Upper lobe of right lung (tissue), 1 donor: Measurements from ENCODE around the gene ETNPPL. TPM values are rescaled to one million over a fixed set of nuclear protein-coding genes. Genes with fewer than 3 reads are reported as not detected.

ENCODE experiments used
- ATAC-seq: fragments of 200-7000 bp; cut with Tn5 transposase; one replicate; pipeline ENCODE4 v1.9.1; 2020; ENCODE audit warnings: mild to moderate bottlenecking, moderate library complexity
- DNase-seq: peaks from one replicate; pipeline ENCODE4 v3.0.0-alpha.2; 2020
- H3K27ac ChIP-seq: fragments of 200-600 bp; one replicate; pipeline ENCODE4 v1.8.0; 2022
- H3K27me3 ChIP-seq: fragments of 200-600 bp; one replicate; pipeline ENCODE4 v1.8.0; 2022; ENCODE audit warnings: mild to moderate bottlenecking
- H3K36me3 ChIP-seq: fragments of 200-600 bp; one replicate; pipeline ENCODE4 v1.8.0; 2022
- H3K4me1 ChIP-seq: fragments of 200-600 bp; one replicate; pipeline ENCODE4 v1.8.0; 2022
- H3K4me3 ChIP-seq: fragments of 200-600 bp; one replicate; pipeline ENCODE4 v1.8.0; 2022; ENCODE audit warnings: mild to moderate bottlenecking
- H3K9me3 ChIP-seq: fragments of 200-600 bp; one replicate; pipeline ENCODE4 v1.8.0; 2022
- CTCF ChIP-seq: fragments of 200-600 bp; IDR thresholded peaks from one replicate; pipeline ENCODE4 v1.8.0; 2022; ENCODE audit warnings: antibody characterized with exemption
- intact Hi-C: fragments of 100-400 bp; cut with DNase I; formaldehyde crosslinking; loops from one replicate; pipeline ENCODE4 v1.11.0; 2022
- total RNA-seq: library from RNA; stranded (reverse); fragmentation: NEBNext Ultra II Directional; extraction: Animal tissue kit (Norgen Biotek cat#: 25700); gene quantifications from one replicate; pipeline ENCODE4 v1.2.1, GENCODE V29; 2021
- donor health status: DM: no; HTN: yes; CAD: no; lungs with severe emphysema.

Gene ETNPPL
- total RNA-seq, 1 donor from 2014 or later = not detected

GRCh38 chr4:108696160-108696559 lies 66.7 kb downstream of the ETNPPL start:
- Histone ChIP-seq H3K4me1 (no peaks in the 10 kb centered on the region), H3K27ac (no peak overlapping the region), H3K4me3 (no peak overlapping the region), H3K27me3 (no peaks in the 10 kb centered on the region), H3K36me3 (no peaks in the 10 kb centered on the region), H3K9me3 (no peaks in the 10 kb centered on the region)
- no peak for ATAC-seq
- no peak for TF ChIP-seq CTCF
- no peak for DNase-seq
- intact Hi-C loops = no loop called here

GRCh38 chr4:108695062-108695461 lies 67.8 kb downstream of the ETNPPL start:
- Histone ChIP-seq H3K27me3 (no peaks in the 10 kb centered on the region), H3K4me1 (no peaks in the 10 kb centered on the region), H3K4me3 (no peak overlapping the region), H3K27ac (no peak overlapping the region), H3K9me3 (no peaks in the 10 kb centered on the region), H3K36me3 (no peaks in the 10 kb centered on the region)
- no peak for DNase-seq
- intact Hi-C loops = no loop called here
- ATAC-seq = no peak
- no peak for TF ChIP-seq CTCF

- DNase-seq (no peak), ATAC-seq (no peak)
- intact Hi-C loops = no loop called here
- Histone ChIP-seq H3K9me3 (no peaks in the 10 kb centered on the region), H3K4me1 (no peaks in the 10 kb centered on the region), H3K4me3 (no peak overlapping the region), H3K27me3 (no peaks in the 10 kb centered on the region), H3K27ac (no peak overlapping the region), H3K36me3 (no peaks in the 10 kb centered on the region)
- TF ChIP-seq CTCF = no peak
These were observed 68.4 kb downstream of the ETNPPL start for GRCh38 chr4:108694423-108694822.

GRCh38 chr4:108693819-108694218 lies 69.0 kb downstream of the ETNPPL start:
- no peak for ATAC-seq
- intact Hi-C loops = no loop called here

GRCh38 chr4:108693211-108693610 lies 69.6 kb downstream of the ETNPPL start:
- no peak overlapping the region for H3K4me3 ChIP-seq
- intact Hi-C loops = no loop called here

More at GRCh38 chr4:108693819-108694218, 69.0 kb downstream of the ETNPPL start:
- Histone ChIP-seq H3K36me3 (no peaks in the 10 kb centered on the region), H3K9me3 (no peaks in the 10 kb centered on the region), H3K27me3 (no peaks in the 10 kb centered on the region), H3K4me1 (no peaks in the 10 kb centered on the region), H3K4me3 (no peak overlapping the region), H3K27ac (no peak overlapping the region)
- no peak for TF ChIP-seq CTCF
- DNase-seq = no peak

More at GRCh38 chr4:108693211-108693610, 69.6 kb downstream of the ETNPPL start:
- Histone ChIP-seq H3K36me3 (no peaks in the 10 kb centered on the region), H3K27ac (no peak overlapping the region), H3K27me3 (no peaks in the 10 kb centered on the region), H3K9me3 (no peaks in the 10 kb centered on the region), H3K4me1 (no peaks in the 10 kb centered on the region)
- TF ChIP-seq CTCF = no peak
- DNase-seq (no peak), ATAC-seq (no peak)

Other genes with a start within 250 kb of the ETNPPL start
- 993 TPM for gene RPL34, start 142.5 kb downstream of the ETNPPL start, total RNA-seq
- 72.8 TPM for gene OSTC, start 112.5 kb downstream of the ETNPPL start, total RNA-seq